ENCODE results near the gene NINJ1.
A peak's percentile ranks its signal among the peaks of the same experiment; 100 is the strongest.

The NINJ1 gene

DNA sequence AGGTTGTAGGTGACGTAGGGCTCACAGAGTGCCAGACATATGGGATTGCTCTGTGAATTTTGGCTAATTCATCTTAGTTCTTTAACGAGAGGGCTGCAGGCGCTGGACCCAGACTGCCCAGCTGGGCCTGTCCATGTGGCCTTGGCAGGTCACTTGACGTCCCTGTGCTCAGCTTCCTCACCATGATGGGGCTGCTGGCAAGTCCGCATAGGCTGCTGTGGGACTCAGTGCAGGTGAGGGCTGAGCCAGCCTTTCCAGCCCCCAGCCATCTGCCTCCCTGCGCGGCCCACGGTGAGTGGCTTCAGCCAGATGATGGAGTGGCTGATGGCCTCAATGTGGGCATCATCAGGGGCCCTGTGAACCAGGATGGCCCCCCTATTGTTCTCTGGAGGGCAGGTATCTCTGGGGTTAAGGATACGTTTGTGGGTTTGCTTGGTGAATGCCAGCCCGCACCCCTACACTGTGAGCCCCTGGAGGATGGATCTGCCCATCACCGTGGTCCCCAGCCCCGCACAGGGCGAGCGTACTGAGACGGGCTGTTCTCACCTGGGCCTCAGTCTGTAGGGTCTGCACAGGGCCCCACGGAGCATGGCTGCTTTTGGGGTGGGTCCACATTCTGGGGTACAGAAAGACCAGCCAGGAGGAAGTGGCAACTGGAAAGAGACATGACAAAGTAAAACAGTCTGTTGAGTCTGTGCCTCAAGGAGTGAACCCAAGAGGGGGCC lies 34.3 kb downstream of the NINJ1 start:
- DNase-seq = no peak

DNA sequence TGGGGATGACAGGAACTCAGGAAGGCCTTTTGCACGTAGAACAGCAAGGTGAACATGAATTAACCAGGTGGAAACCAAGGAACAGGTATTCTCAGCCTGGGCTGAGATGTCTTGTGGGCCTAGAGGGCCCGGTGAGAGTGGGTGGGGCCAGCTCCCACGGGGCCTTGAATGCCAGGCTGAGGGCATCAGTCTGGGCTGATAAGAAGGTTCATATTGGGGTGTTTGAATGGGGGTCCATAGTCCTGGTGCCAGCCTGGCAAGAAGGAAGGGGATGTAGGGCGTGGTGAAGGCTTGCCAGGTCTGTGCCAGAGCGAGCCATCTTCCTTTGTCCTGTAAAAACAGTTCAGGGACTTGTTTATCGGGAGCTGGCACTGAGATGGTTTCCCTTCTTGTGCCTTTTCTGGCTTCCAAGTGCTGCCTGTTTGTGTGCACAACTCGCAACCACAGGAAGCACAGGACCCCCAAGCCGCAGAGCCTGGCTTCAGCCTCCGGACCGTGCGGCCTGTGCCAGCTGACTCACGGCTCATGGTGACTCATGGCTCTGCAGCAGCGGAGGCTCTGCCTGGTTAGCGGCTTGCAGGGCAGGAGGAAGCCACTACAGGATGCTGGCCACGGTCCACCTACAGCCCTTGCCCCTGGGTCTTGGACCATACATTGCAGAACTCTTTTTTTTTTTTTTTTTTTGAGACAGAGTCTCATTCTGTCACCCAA lies 35.7 kb downstream of the NINJ1 start:
- DNase-seq = no peak

DNA sequence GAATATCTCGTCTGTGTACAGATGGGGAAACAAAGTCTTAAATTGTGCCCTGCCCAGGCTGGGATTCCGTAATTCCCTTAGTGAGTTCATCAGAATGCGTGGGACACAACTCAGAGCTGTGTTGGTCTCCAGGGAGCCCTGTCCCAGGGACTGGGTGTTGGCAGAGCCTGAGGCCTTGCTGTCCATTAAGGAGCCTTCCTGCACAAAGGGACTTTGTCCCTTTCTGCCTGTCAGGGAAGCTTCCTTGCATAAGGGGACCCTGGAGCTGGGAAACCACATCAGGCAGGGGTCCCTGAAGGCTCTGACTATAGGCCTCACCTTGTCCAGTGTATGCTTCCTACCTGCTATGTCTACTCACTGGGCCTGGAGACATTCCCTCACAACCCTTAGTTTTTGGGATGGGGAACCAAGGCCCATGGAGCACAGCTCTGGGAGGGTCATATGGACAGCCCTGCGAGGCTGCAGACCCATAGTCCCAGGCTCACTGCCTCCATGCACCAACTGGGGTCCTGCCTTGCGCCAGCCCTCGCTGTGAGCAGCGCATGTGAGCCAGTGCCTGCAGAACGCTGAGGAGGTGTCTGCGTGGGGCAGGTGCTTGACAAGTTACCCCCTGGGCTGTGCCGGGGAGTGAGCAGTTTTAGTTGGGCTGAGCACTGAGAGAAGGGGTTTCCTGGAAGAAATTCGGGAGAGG lies 36.4 kb downstream of the NINJ1 start:
- DNase-seq = no peak

DNA sequence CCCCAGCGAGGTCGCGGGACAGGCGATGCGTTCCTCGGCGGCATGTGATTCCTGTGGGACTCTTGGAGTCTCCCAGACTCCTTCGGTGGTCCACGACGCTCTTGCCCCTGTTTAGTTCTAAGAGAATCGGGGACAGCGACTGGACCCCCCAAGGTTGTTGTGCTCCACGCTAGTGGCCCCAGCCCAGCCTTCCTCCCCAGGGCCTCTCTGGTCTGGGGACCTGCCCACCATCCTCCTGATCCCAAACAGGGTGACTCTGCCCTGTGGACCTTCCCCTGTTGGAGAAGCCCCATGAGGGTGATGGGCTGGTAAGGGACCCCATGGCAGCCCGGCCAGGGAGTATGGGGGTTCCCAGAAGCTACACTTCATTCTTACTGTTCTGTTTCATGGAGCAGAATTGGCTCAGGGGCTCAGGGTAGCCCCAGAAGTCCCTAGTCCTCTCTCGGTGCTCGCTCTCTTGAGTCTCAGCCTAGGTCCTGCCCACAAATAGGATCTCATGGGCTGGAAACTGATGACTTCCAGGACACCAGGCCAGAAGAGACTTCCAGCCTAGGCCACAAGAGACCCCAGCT lies 37.2 kb downstream of the NINJ1 start:
- DNase-seq = peak; percentile 50

DNA sequence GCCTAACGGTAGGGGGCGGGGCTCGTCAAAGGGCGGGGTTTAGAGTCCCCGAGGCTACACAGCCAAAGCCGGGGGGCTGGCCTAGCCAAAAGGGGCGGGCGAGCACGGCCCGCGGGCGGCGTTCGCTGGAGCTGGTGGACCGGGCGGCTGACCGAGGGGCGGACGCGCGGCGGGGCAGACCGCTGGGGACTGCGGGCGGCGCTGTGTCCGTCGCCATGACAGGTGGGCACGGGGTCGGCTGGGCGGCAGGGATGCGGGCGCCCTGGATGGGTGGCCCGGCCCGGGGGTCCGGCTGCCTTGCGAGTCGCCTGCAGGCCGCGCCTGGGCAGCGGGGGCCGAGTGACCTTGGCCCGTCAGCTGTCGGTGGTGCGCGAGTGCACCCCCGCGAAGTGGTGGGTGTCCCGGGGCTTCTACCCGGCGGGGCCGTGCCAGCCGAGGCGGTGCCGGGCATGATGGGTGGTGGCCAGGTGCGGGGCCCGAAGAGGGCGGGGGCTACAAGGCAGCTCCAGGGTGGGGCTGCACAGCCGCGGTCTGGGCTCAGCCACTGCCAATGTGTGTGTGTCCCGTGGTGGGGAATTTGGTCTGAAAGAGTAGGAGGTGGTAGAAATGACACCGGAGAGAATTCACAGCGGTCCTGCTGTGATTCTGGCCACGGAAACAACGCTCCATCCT lies 37.8 kb downstream of the NINJ1 start, which contains the start of gene CARD19:
Gene CARD19, plus strand, starts transcription at position 87 of the 672 bp plus-strand sequence. Its CDS starts 129 bp downstream, at position 216.
- peak; percentile 50 for DNase-seq

DNA sequence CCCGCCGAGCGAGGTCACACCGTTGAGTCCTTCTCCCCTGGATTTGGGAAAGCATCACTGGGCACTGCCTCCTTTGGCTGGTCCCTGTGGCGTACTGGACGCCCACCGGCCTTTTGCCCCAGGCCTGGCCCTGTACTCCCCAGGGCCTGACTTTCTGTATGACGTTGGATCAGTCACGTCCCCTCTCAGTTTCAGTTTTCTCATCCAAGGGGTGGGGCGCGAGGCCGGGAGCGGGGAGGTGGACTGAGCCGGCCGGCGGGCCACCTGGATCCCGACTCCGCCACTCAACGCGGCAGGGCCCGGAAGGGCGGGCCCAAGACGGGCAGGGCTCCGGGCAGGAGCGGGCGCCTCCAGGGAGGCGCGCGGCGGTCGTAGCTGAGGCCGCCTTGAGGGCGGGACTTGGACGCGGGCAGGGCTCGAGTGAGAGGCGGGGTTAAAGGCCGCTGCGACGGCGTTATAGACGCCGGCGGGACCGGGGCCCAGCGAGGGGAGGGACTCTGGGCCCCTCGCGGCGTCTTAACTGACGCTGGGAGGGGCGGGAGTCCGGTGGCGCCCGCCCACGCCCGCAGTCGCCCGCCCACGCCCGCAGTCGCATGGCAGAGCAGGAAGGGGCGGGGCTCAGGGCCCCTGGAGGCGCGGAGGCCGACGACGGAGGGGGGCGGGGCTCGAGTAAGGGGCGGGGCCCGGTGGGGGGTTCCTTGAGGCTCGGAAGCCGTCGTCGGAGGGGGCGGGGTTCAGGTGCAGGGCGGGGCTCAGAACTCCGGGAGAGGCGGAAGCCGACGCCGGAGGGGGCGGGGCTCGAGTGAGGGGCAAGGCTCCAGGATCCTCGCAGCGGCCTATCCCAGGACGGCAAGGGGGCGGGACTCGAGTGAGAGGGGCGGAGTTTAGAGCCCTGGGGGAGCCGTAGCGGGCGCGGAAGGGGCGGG lies 38.6 kb downstream of the NINJ1 start:
- peak; percentile 100 for DNase-seq

DNA sequence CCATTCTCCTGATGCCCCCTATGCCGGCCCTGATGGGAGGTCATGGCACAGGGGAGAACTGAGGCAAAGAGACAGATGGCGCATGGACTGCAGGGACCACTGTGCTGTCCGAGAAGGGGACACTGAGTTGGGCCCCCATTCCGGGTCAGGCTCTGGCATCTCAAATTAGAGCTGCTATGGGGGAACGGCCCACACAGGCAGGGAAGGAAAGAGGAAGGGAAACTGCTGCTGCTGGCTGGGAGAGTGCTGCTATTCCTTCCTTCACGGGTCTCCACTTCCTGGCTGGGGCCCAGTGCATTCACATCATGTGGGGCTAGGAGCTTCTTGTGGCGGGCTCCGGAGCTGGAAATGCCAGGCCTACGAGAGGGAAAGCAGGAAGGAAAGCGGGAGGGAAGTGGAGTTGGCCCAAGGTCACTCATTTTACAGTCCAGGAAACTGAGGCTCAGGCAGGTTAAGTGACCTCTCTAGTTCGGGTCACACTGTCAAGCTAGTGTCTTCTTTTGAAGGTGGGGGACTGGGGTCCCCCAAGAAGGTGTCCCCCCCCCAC lies 39.3 kb downstream of the NINJ1 start:
- DNase-seq = no peak

DNA sequence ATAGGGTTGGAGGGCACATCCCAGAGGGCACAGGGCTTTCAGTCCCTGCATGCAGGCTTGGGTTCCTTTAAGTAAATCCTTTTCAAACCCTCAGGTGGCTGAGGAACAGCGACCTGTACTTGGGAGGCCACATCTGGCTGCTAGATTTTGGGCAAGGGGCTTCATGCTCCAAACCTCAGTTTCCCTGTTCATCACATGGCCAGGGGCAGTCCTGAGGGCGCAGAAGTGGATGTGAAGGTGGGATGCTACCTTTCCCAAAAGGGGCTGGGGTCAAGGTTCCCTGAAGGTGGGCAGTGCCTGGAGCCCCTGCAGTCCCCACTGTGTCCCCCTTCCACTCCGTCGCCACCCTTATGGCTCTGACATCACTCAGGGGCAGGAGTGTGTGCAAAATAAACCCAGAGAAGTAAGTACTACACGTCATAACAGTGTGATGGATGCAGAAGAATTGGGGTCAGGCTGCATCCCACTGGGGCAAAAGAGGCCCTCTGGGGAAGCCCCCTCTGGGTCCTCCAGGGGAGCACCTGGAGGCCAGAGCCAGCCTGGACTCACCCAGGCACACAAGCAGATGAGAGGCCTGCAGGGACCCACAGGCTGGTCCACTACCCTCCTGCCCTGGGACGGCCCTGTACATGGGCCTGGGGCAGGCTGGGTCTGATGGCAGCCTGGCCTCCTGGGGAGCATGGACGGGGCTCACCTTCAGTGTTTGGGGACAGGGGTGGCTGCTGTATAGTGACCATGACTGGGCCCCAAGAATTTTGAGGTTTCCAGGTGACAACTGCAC lies 40.0 kb downstream of the NINJ1 start:
- no peak for DNase-seq

DNA sequence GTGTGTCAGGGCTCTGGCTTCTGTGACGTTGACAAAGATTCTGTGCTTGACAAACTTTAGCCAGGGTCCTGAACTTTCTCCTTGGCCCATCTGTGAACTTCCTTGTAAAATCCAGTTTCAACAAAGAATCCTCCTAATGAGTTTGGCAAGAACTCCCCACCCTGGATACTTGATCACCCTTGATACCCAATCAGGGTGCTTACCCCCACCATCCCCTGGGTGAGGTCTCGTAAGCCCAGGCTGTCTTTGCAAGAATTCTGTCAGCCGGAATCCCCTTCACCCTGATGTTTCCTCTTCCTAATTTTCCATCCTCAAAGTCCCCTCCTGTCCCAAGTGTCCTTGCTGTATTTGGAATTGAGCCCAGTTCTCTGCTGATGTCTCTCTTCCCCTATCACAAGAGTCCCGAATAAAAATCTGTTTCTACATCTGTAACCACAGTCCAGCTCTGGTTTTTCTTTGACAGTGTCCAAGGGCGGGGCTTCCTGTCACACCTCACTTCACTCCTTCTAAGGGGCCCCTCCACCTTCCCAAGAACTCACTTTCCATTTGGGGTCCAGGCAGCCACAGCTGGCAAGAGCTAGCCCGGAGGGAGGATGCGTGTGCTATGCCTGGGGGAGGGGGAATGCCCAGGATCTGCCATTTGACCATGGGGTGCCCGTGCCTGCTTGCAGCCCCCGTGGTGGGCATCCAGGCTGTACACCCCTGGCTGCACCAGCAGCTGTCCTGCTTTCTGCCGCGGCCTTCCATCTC lies 40.7 kb downstream of the NINJ1 start:
- no peak for DNase-seq

DNA sequence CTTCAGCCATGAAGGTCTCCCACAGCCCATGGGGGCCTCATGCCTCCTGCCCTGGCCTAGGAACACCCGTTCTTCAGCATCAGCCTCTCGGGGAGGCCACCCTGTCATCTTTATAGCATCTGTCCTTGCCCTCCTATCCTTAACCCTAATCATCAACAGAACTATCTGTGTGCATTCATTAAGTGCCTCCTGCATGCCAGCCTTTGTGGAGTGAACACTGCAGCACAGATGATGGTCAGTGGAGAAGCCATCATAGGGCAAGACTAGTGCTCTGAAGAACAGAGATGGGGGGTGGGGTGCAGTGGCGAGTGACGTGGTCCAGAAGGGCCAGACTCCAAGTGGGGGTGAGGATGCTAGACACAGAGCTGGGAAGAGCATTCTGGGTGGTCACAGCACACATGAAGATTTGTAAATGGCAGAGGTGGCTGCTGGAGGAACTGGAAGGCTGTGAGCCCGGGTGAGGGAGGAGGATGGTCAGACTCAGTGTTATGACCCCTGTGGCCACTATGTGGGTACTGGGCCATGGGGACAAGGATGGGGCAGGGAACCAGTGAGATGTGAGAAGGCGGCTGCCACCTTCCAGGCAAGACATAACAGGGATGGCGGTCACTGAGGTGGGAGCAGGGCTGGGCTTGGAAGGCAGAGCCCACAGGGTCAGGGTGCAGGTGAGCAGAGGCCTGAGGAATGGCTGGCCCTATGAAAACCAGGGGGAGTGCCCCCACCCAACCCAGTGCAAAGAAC lies 41.6 kb downstream of the NINJ1 start:
- no peak for DNase-seq

DNA sequence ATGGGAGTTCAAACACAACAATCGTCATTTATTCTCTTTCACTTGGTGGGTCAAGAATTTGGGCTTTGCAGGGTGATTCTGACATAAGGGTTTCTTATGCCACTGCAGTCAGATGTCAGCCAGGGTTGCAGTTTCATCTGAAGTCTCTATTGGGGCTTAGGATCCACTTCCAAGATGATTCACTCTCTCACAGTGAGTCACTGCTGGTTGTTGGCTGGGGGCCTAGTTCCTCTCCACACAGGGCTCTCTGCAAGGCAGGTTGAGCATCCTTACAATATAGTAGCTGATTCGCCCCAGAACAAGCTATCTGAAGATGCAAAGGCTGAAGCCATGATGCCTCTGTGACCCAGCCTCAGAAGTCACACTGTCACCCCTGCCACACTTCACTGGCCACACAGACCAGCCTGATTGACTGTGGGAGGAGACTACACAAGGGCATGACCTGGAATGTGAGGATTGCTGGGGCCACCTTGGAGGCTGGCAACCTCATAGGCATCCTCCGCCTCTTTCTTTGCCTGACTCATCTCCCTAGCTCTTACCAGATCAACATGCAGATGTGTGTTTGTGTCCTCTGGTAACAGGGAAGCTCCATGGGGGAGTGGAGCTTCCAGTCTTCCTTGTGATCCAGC lies 42.5 kb downstream of the NINJ1 start:
- DNase-seq = no peak

DNA sequence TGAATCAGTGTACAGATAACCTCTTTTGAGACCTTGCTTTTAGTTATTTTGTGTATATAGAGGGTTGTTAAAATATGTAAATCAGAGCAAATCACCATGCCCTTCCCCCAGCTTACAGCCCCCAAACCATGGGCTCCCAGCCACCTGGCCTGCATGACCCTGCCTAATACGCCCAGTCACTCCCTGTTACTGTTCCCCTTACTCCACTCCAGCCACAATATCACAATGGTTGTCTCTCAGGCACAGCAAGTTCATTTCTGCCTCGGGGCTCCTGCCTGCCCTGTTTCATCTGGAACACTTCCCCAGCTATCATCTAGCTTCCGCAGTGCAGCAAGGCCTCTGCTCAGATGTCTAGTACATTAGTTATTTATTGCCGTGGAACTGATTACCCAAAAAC lies 43.0 kb downstream of the NINJ1 start:
- no peak for DNase-seq

DNA sequence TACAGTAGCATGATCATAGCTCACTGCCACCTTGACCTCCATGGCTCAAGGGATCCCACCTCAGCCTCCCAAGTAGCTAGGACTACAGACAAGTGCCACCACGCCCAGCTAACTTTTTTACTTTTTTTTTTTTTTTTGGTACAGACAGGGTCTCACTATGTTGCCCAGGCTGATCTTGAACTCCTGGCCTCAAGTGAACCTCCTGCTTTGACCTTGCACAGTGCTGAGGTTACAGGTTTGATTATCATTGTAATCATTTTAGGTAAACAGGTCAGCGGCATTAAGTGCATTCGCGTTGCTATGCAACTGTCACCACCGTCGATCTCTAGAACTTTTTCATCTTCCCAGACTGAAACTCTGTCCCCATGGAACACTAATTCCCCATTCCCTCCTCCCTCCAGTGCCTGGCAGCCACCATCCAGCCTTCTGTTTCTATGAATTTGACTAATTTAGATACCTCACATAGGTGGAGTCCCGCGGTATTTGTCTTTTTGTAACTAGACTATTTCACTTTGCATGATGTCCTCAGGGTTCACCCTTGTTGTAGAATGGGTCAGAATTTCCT lies 43.9 kb downstream of the NINJ1 start:
- DNase-seq = no peak

DNA sequence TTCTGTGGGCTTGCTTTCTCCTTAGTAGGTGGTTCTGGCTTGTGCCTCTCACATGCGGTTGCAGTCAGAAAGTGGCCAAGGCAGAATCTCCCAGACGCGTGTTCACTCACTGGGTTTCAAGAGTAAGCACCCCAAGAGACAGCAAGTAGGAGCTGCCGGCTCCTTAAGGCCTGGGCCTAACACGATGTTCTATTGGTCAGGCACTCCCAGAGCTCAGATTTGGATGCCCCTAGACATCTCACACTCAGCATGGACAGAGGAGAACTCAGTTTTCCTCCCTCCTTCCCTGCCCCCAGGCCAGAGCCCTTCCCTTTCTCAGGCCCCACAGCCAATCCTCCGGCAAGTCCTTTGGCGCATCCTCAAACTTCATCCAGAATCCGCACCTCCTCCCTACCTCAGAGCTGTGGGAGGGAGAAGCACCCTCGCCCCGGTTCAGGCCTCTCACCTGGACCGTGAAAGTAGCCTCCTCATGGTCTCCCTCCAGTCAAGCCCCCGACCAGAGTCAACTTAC lies 44.5 kb downstream of the NINJ1 start:
- no peak for DNase-seq

DNA sequence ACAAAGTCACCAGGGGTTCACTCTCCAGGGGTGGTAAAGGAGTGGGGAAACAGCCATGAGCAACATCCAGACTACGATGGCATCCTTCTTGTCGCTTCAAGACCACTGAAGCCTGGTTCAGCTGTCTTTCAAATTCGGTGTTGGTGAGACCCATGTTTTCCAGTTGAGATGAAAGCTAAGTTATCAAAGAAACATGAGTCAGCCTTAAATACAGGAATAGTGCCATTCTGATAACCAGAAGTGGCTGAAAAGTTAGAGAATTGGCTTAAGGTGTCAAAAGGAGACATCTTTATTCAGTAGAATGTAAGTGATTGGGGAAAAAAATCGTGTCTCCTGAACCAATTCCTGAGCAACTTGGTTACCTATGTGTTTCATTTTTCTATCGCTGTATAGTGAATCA lies 45.0 kb downstream of the NINJ1 start:
- DNase-seq = no peak

DNA sequence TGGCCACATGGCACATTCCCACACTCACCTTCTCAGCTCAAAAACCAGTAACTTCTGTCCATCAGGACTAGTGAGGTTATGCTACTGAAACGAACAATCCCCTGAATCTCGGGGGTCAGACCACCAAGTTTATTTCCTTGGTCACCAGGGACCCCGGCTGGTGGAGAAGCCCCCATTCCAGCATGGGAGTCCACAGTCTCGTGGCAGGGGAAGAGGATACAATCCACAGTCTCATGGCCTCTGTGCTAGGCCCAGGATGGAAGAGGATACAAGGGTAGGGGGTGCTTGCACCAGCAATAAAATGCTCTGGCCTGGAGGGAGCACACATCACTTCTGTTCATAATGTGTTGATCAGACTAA lies 45.4 kb downstream of the NINJ1 start:
- DNase-seq = no peak

DNA sequence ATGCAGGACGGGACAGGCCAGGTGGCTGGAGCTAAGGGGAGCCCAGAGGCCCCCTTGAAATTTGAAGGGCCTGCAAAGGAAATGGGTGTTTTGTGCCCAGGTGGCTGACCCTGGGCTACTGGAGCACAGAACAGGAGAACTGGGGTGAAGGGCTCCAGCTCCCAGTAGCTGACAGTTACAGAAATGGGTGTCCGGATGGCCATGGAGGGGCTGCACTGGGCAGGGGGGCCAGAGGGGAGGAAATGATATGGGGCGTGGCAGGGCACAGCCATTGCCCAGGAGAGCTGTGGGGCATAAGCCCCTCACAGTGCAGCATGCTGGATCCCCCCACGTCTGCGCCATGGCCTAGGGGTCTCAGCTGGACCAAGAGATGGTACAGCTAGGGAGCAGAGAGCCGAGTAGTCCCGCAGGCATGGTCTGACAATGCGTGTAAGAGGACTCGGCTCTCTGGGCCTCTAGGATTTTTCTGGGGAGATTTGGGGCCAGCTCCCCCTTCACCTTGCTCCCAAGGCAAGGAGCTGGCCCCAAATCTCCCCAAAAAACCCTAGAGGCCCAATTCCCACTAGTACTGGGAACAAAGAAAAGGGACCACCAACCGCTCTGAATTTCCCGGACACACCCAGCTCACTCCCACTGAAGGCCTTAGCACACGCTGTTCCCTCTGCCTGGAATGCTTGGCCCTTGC lies 45.9 kb downstream of the NINJ1 start:
- no peak for DNase-seq
